GM21825 (cell line): ENCODE measurements around the gene FRY.

ENCODE experiments used
- ATAC-seq: cut with Tn5 transposase; IDR thresholded peaks from one replicate; pipeline ENCODE4 v1.9.1; 2021; ENCODE audit warnings: mild to moderate bottlenecking, moderate library complexity; ENCODE audit not compliant: unreplicated experiment

Gene FRY

DNA sequence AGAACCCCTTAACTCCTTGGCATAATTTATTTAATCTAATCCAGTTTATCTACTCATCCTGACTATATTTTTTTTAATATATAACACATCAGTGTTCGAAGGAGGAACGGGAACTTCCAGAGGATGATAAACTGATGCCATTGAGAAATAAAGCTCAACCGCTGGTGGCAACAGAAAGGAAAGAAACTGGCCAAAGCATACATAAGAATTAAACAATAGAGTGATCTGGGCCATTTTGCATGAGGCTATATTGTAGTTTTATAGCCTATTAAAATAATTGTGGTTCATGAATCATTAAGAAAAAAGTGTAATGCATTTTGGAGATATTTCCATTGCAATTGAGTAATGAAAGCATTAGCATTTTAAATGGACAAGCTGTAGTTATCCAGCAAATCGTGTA is 94.2 kb downstream of the FRY start:
- no peak for ATAC-seq

- ATAC-seq = no peak
These were observed 94.7 kb downstream of the FRY start for GRCh38 chr13:32126278-32126677.

- ATAC-seq = no peak
These were observed 95.2 kb downstream of the FRY start for GRCh38 chr13:32126756-32127155.

DNA sequence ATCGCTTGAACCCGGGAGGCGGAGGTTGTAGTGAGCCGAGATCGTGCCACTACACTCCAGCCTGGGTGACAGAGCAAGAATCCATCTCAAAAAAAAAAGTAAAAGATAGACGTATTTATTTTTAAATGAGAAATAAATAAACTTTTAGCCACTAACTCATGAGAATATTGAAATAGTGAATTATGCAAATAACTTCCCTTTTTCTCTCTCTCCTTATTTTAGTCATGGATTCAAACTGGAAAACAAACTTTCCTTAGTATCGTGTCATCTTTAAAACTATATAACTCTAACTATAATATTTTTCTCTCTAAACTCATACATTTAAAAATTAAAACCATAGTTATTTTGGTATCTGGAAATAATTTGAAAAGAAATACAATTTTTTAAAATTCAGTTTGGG is 96.1 kb downstream of the FRY start:
- no peak for ATAC-seq

GRCh38 chr13:32134241-32135055 is 102.9 kb downstream of the FRY start:
- no peak for ATAC-seq

DNA sequence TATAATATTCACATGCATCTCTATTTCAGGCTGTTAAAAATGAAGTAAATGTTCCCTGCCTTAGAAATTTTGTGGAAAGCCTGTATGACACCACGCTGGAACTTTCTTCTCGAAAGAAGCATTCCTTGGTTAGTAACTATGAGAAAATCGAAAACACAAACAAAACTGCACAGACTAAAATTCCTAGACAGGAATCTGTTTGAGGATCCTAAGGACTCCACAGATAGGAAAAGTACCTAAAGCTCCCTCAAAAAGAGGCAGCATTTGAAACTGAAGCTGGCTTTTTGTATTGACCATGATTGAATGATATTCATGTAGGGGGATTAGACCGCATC is 103.4 kb downstream of the FRY start:
- ATAC-seq = no peak

DNA sequence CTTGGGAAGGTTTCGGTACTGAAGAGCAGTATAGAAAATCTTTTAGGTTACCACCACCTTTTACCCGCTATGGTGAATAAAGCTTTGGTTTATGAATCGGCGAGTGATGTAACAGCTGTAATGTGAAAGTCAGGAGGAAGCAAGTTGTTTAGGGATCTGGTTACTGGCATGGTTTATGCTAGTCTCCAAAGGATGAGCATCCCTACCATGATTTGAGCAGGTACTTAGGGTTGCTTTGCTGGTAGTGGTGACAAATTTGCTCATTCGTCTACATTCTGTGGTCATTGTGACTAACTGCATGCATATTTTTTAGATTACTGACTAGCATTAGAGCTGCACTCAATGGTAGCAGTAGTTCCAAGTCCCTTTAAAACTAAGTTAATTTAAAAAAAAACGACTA is 104.1 kb downstream of the FRY start:
- no peak for ATAC-seq

- no peak for ATAC-seq
These were observed 104.5 kb downstream of the FRY start for GRCh38 chr13:32136061-32136460.

DNA sequence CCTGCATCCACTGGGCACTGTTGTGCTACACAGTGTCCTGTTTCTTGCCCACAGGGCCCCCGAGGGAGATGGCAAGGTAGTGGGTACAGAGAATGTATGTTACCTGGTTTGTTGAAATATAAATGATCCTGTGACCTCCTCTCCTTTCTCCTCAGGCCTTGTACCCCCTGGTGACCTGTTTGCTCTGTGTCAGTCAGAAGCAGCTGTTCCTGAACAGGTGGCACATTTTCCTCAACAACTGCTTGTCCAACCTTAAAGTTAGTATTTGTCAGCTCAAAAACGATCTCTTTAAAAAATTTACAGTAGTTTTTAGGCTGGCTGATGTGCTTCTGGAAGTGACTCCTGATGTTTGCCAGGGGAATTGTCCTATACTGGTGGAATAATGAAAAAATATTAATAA is 105.1 kb downstream of the FRY start:
- ATAC-seq = no peak

DNA sequence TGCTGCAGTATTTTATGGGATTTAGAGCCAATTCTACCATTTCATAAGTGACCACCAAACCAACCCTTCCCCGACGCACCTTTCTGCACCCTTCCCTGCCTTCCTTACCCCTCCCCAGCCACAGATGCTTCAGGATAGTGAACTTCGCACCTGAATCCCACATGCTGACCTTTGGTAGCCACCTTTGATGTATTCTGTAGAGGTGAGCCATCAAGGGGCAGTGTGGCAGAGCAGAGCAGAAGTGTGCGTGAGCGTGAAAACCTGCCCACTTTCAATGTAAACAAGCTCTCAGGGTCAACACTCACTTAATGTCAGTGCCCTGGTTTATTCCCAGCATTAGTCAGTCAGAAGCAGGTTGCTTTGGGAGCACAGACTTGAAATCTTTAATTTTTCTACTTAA is 107.7 kb downstream of the FRY start:
- no peak for ATAC-seq

DNA sequence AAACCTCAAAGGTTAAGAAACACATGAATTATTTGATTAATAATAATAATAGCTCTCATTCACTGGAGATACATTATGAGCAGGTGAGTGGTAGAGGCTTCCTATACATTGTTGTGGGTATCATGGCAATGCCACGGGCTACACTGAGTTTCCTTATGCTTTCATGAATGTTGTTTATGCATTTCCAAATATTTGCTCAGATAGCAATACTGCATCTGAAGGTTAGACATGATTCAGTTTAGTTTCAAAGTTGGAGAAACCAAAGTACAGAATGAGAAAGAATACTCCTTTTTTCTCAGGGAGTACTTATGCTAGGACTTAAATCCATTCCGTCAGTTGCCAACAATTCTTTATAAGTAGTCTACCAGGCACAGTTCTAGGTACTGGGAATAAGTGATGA is 108.5 kb downstream of the FRY start:
- ATAC-seq = no peak

DNA sequence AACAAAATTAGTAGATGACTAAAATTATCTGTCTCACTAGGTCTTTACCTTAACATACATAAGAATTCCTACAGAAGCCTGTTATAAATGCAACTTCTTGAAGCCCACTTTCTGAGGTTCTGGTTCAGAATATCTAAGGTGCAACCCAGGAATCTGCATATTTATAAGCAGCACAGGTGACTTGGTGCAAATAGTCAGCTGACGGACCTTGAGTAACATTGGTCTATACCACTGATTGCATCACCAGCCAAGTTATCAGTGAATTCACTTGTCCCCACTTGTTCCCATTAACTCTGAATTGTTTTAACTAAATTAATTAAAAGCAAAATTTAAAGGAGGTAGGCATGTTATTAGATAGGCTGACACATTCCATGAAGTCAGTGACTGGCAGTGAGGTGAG is 109.9 kb downstream of the FRY start:
- ATAC-seq = no peak

DNA sequence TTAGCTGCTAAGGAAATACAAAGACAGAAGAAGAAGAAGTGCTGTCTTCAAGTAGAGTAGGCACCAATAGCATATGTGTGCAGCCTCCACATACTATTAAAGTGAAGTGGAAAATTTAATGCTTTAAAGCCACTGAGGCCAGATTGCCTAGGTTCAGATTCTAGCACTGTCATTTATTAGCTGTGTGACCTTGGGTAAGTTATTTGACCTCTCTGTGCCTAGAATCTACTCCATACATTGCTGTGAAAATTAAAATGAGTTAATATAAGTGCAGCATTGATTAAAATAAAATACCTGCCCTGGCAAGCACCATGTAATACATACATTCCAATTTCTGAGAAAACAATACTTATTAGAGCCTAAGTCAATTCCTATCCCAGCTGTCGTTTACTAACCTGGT is 110.5 kb downstream of the FRY start:
- ATAC-seq = no peak

GRCh38 chr13:32142956-32143375 is 111.4 kb downstream of the FRY start:
- ATAC-seq = no peak

DNA sequence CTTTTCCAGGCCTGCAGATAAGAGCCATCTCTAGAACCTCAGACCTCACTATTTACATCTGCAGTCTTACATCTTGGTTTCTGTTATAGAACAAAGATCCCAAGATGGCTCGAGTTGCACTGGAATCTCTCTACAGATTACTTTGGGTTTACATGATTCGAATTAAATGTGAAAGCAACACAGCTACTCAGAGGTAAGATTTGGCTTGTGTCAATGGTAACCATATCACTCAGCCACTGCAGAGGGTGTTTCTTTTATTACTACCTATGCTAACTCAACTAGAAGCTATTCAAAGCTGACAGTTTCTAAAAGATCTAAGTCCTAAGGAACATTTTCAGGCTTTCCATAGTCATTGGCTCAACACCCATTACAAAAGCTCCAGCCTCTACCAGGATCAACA is 115.6 kb downstream of the FRY start:
- no peak for ATAC-seq

GRCh38 chr13:32147976-32148375 is 116.4 kb downstream of the FRY start:
- ATAC-seq = no peak

GRCh38 chr13:32150239-32150638 is 118.7 kb downstream of the FRY start:
- ATAC-seq = no peak

GRCh38 chr13:32150794-32151193 is 119.2 kb downstream of the FRY start:
- no peak for ATAC-seq

GRCh38 chr13:32151240-32151639 is 119.7 kb downstream of the FRY start:
- ATAC-seq = no peak

- no peak for ATAC-seq
These were observed 121.5 kb downstream of the FRY start for GRCh38 chr13:32153056-32153455.

GRCh38 chr13:32159137-32159869 is 127.7 kb downstream of the FRY start:
- no peak for ATAC-seq

DNA sequence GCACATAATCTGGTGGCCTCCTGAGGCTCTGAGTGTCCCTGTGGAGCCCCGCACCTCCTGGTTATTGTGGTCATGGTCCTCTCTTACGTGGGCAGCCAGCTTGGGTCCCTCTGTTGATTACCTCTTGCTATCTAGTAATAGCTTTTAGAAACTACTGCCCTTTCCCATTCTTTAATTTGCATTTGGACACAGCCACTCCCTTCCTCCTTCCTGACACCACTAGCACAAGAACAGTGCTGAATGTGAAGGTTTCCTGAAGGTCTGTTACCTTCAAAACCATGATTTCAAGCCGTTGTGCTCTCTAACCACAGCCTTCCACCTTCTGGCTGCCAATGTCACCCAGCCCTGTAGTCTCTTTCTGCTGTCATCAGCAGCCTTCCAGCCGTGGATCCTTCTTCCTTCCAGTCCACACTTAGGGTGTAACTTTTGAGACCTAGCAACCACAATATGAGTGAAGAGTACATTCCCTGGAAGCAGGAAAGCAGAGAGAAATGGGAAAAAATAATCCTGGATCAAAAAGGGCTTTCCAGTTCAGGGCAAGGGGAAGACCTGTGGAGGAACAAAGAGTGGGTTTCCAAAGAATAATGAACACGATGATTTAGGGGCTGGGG is 130.9 kb downstream of the FRY start:
- no peak for ATAC-seq
